Stimulated activated CD8-positive, alpha-beta memory T cell treated with anti-CD3 and anti-CD28 coated beads, Interleukin-12 subunit alpha, Interleukin-12 subunit beta, amount 100 ng/mL, for 1 hour (primary cell): ENCODE measurements around the gene LSAMP.
"Not testable (repeated sequence)": the region's sequence is repeated elsewhere in the genome, so short reads cannot be mapped to it uniquely, and the experiment has no call there.

Experiments
- DNase-seq: peaks from one replicate; pipeline ENCODE4 v3.0.0-alpha.2; 2020; ENCODE audit warnings: low read depth

The LSAMP gene

DNA sequence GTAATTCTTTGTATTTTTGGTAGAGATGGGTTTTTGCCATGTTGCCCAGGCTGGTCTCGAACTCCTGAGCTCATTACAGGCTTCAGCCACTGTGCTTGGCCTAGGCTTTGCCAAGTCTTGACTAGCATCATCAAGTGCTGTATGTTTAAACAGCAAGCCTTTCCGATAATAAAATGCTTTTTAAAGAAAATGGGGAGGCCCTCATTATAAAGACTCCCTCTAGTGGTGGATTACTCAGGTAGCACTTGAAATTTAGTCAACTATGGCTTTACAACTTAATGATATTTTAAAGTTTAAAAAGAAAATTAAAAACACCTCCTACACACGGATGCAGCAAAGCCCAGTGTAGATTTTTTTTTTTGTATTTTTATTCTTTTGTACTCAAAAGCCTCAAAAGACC lies 608.3 kb downstream of the LSAMP start:
- DNase-seq: no peak

- no peak for DNase-seq
Measured at GRCh38 chr3:115835946-115836345, 609.3 kb downstream of the LSAMP start.

- no peak for DNase-seq
Measured at GRCh38 chr3:115834068-115834467, 611.2 kb downstream of the LSAMP start.

DNA sequence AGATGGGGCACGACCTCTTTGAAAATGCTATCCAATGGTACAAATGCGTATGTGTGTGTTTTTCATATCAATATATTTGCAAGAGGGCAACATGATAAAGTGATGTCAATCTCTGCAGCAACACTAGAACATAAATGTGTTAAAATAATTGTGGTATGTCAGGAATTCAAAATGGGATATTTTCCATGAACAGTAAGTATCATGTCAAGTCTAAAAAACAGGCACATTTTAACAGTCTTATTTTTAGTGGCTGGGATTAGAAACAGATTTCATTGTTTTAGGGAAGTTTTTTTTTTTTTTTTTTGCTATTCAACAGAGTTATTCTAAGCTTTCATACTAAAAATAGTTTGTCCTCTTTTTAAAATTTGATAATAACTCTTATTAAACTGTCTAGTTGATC lies 612.2 kb downstream of the LSAMP start:
- no peak for DNase-seq

DNA sequence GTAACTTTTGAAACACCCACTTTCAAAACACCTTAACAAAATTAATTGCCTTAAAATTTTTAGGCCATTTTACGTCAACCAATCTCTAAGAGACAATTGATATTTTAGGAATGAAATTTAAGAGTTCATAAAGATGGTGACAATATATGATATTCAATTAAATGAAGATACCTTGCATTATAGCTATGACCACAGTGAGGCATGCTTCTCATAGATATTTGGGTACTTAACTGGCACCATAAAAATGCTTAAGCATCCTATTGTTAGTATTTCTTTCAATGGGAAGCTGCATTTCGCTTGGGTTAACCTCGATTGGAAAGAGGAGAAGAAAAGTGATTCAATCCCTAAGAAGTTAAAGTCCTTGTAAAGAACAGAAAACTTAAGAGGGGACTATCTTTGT lies 613.0 kb downstream of the LSAMP start:
- DNase-seq: no peak

DNA sequence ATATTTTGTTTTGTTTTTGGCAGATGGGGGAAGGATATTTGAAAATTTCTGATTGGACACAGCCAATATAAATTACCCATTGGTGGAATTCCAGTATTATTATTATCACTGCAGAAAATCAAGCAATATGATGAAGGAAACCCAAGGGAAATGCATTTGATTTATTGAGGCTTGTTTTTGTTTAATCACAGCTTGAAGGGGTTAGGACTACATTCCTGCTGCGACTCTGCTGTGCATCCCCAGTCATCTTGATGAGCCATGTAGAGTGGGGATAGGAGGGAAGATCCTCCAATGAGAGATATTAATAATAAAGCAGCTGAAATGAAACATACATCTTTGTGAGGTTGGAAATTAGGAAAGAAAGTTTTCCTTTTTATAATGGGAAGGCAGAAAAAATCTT lies 613.4 kb downstream of the LSAMP start:
- no peak for DNase-seq

DNA sequence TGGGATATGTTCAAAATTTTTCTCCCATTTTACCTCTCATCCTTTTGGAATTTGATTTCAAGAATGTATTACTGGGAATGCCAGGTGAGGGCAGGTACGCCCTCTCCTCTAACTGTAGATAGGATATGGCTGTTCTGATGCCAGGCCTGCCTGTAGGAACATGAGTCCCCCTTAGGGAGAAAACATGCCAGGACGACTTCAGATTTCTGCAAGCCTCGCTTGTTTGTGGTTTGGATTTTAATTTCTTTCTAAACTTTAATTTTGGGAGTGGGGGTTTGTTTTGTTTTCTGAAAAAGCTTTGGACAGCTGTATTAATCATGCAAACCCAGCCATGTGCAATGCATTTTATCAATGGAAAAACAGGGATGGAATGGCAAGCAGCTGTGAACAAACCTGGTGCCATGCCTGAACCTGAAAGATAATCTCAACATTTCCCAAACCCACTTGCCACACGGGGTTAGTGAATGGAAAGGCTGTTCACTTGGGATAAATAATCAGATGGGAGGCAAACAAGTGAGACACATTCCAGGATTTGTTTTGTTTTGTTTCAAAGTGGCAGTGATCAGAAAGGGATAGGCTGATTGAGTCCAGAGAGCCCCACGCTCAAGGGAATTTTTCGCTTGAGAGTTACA lies 614.4 kb downstream of the LSAMP start:
- DNase-seq: no peak

GRCh38 chr3:115828401-115828800 lies 616.9 kb downstream of the LSAMP start:
- DNase-seq: no peak

GRCh38 chr3:115827495-115827894 lies 617.8 kb downstream of the LSAMP start:
- DNase-seq: no peak

DNA sequence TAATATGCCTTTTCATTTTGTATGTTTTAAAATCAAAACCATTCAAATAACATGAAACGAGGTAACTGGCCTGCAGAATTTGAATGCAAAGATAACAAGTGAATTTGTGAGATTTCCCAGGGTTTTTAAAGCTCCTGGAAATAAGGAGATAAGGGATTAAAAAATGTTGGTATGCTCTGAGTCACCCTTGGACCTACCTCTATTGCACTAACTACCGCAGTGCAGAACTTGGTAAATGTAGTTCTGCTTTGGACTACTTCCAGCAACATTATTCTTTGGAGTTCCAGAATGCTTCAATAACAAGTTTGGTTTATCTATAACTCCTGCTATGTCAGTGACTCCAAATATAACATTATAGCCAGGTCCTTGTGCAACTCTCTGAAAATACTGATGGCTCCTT lies 620.2 kb downstream of the LSAMP start:
- no peak for DNase-seq

- no peak for DNase-seq
Measured at GRCh38 chr3:115823083-115823482, 622.2 kb downstream of the LSAMP start.

DNA sequence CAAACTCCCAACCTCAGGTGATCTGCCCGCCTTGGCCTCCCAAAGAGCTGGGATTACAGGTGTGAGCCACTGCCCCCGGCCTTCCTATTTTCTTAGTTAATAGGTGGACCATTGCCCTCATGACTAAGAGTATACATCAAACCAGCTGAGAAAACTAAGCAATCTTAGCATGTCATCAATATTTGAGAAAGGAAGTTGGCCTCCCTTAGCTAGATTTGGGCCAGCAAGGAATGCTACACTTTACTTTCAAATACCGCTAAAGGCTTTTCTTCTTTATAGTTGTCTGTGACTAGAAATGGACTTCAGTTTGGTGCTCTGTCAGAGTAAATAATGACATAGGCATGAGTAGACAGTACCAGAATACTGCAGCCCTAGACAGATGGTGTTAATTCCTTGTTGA lies 622.7 kb downstream of the LSAMP start:
- no peak for DNase-seq

- peak; percentile 43 for DNase-seq
Measured at GRCh38 chr3:115819785-115820384, 625.4 kb downstream of the LSAMP start.

DNA sequence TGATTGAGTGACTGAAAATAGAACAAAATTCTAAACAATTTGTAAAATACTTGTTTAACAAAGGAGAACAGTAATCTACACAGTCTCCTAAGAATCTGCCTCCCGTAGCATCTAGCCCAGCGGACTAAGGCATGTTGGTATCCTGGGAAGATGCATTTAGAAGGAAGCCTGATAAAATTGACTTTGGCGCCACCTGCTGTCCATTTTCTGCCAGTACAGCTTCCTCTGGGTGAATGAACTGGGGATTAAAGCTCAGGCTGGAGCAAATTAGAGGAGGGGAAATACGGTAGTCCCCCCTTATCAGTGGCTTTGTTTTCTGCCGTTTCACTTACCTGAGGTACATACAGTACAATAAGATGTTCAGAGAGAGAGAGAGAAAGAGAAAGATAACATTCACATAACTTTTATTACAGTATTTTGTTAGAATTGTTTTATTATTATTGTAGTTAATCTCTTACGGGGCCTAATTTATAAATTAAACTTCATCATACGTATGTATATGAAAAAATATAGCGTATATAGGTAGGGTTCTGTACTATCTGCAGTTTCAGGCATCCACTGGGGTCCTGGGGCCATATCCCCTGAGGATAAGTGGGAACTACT lies 630.4 kb downstream of the LSAMP start:
- peak; percentile 57 for DNase-seq

DNA sequence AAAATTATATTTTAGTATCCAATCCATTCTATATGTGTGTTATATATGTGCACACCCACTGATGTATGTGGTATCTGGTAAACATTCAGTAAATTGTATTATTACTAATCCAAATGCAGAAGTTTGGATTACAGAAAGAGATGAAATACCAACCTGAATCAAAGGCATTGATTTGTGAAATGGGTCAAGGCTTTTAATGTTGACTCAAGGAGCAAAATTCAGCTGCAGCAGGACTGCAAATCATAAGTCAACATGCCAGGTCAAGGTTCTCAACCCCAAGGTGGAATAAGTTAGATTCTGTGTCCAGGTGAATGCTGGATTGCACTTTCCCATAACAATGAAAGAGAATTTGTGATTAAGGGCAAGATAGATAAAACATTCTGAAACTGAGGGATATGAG lies 631.3 kb downstream of the LSAMP start:
- no peak for DNase-seq

GRCh38 chr3:115808816-115809215 lies 636.5 kb downstream of the LSAMP start:
- DNase-seq: no peak

DNA sequence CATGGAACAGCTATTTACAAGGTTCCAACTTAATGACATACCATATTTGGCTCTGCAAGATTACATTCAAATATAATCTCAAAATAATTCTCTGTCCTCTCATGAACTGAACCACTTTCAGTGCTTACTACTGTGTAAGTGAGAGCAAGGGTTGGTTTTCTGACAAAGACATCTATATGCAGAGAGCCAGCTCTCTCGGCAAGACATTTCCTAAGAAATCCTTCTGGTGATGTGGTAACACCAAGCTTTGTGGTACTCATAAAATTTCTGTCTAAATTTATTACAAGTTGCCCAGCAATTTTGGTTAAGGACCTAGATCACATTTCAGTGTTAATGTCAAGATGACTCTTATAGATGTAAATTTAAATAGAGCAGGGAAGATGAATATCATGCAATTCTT lies 637.0 kb downstream of the LSAMP start:
- no peak for DNase-seq

DNA sequence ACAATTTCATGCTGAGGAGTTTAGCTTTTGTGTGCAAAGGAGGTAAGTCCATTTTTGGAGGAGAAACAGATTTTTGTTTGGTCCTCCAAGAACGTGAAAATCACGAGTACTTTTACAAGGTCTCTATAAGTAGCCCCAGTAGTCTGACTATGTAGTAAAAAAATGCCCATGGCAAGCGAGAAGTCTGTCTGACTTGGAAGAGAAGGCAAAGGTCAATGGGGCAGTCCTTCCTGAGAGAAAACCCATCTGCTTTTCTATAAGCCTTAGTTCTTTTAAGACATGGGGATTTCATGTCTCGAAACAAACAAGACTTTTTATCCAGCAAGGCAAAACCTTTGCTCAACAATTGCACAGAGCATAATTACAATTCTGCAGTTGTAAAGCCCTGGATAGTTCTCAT lies 638.8 kb downstream of the LSAMP start:
- no peak for DNase-seq

DNA sequence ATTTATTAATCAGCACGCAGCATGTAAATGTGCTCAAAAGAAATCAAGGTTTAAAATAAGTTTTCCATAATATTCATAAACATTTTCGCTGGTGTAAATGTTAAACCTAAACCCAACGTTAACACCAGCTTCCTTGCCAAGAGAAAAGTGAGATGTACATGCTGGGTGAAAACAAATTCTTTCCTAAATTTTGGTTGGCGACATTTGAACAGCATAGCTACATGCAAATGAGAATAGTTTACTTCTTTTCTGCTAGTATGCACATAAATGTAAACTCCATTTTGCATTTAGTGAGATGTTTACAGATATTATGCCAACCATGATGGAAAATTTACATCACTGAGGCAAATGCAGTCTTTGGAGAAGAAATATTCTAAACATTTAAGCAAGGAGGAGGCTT lies 639.8 kb downstream of the LSAMP start:
- DNase-seq: no peak

DNA sequence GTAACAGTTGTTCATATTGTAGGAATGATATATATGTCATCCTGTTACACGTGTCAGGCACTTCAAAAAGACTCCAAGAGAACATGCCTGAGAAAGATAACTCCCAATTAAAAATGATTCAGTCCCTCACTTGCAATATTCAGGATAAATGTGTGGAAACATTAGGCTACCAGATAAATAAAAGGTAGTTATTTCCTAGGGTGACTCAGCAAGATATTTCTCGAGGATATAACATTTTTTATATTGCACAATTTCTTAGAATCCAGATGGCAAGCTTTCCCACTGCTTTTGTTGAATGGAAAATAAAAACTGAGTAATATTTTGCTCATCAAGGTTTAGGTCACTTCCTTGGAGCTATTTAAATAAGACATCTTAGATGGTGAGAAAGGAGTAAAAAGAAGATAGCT lies 640.6 kb downstream of the LSAMP start:
- DNase-seq: no peak

DNA sequence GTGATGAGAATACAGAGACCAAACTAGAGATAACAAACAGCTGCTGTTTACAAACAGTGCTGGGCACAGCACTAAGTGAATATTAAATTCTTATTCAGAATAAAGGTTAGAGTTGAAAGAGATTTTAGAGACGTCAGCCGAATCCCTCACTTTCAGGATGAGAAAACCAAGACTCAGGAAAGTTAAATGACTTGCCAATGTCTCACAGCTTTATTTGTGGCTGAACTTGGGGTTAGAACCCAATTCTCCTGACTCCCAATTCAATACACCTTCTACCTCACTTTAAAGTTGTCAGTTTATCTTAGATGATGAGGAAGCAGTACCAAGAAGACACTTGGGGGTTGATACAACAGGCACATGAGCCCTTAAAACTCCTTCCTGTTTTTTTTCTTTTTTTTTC lies 641.1 kb downstream of the LSAMP start:
- DNase-seq: no peak

DNA sequence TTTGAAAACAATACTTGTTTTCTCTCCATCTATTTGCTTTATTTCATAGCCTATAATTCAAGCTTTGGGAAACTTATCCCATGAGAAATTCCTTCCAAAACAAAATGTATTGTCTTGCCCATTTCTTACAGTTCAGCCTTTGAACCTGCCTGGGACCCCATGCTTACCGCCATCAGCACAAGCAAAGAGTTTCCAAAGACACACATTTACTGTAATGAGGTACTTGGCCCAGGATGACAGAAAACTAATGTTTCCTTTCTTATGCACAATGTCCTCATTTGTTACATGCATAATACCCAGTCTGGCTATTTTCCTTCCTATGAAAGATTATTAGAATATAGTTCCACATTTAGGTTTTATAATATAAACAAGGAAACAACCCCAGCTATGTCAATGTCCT lies 641.6 kb downstream of the LSAMP start:
- no peak for DNase-seq

- no peak for DNase-seq
Measured at GRCh38 chr3:115800489-115801075, 644.7 kb downstream of the LSAMP start.

DNA sequence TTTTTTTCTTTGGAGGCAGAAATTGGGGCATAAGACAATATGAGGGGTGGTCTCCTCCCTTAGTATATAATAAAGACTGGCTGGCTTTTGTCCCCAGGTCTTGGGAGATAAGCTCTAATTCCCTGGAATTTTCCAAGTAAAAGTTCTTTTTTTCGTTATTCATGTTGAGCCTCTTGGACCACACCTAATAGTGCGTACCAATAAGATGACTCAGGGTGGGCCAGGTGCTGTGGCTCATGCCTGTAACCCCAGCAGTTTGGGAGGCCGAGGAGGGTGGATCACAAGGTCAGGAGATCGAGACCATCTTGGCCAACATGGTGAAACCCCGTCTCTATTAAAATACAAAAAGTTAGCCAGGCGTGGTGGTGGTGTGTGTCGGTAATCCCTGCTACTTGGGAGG lies 645.2 kb downstream of the LSAMP start:
- not testable (repeated sequence) for DNase-seq
